ENCODE data around the gene NPFF.
"Not testable (repeated sequence)": the region's sequence is repeated elsewhere in the genome, so short reads cannot be mapped to it uniquely, and the experiment has no call there.

The NPFF gene, protein sequence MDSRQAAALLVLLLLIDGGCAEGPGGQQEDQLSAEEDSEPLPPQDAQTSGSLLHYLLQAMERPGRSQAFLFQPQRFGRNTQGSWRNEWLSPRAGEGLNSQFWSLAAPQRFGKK

DNA sequence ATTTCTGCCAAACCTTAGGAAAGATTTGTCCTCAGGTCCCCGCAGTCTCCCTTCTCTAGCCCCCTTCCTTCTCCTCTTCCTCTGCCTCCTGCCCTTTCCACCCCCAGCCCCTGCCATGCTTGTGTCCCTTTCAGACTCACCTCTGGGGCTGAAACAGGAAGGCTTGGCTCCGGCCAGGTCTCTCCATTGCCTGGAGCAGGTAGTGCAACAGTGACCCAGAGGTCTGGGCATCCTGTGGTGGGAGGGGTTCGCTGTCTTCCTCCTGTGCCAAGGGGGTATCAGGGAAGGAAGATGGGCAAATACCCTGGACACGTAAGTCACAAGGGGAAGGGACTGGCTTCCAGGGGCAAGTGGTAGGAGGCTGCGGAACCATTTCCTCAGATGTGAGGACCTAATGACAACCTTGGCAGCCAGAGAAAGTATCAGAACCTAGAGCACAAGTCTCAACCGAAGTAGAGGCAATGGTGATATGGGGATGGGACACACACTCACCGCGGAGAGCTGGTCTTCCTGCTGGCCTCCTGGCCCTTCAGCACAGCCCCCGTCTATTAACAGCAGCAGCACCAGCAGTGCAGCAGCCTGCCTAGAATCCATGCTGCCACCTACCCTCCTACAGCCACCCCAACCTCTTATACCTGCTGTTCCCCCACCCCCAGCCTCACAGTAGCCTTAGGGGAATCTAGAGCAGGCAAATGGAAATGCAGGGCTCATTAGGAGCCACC lies at the start of gene NPFF:
Gene NPFF (minus strand): TSS at position 604 of the 722 bp plus-strand sequence. CDS start 10 bp downstream, at position 594.
- Histone ChIP-seq H3K27me3 (ENCODE audit: insufficient read depth, poor library complexity, severe bottlenecking) (no peaks in the 10 kb centered on the region), H3K36me3 (ENCODE audit: low read depth) (peaks cover 4% of the 10 kb centered on the region; the same call in 1 of the 2 replicates), H3K9me3 (ENCODE audit: severe bottlenecking) (no peaks in the 10 kb centered on the region), H3K4me3 (ENCODE audit: severe bottlenecking) (no peak within 1 kb of the TSS), H3K27ac (ENCODE audit: poor library complexity, severe bottlenecking) (no peak within 1 kb of the TSS), H3K4me1 (ENCODE audit: insufficient read depth, poor library complexity, severe bottlenecking) (no peaks in the 10 kb centered on the region)
- no peak for TF ChIP-seq CTCF (IDR thresholded peaks at IDR 0.05; ENCODE audit: poor library complexity, severe bottlenecking)
- no peak for ATAC-seq (ENCODE audit: low read depth)
- DNase-seq (ENCODE audit: low spot score): no peak

- H3K27ac ChIP-seq (ENCODE audit: poor library complexity, severe bottlenecking): no peak overlapping the region
- H3K27me3 ChIP-seq (ENCODE audit: insufficient read depth, poor library complexity, severe bottlenecking): no peaks in the 10 kb centered on the region
- H3K9me3 ChIP-seq (ENCODE audit: severe bottlenecking): no peaks in the 10 kb centered on the region
- H3K4me3 ChIP-seq (ENCODE audit: severe bottlenecking): no peak overlapping the region
- no peak for TF ChIP-seq CTCF (IDR thresholded peaks at IDR 0.05; ENCODE audit: poor library complexity, severe bottlenecking)
- H3K36me3 ChIP-seq (ENCODE audit: low read depth): peaks cover 28% of the 10 kb centered on the region
- no peak for ATAC-seq (ENCODE audit: low read depth)
- no peak for DNase-seq (ENCODE audit: low spot score)
- H3K4me1 ChIP-seq (ENCODE audit: insufficient read depth, poor library complexity, severe bottlenecking): peaks cover 15% of the 10 kb centered on the region
These were observed 45.4 kb upstream of the NPFF start for GRCh38 chr12:53552361-53553327.

- Histone ChIP-seq H3K36me3 (ENCODE audit: low read depth) (peaks cover 28% of the 10 kb centered on the region), H3K27ac (ENCODE audit: poor library complexity, severe bottlenecking) (no peak overlapping the region), H3K4me1 (ENCODE audit: insufficient read depth, poor library complexity, severe bottlenecking) (peaks cover 8% of the 10 kb centered on the region), H3K9me3 (ENCODE audit: severe bottlenecking) (no peaks in the 10 kb centered on the region), H3K27me3 (ENCODE audit: insufficient read depth, poor library complexity, severe bottlenecking) (no peaks in the 10 kb centered on the region), H3K4me3 (ENCODE audit: severe bottlenecking) (no peak overlapping the region)
- no peak for DNase-seq (ENCODE audit: low spot score)
- no peak for TF ChIP-seq CTCF (IDR thresholded peaks at IDR 0.05; ENCODE audit: poor library complexity, severe bottlenecking)
- ATAC-seq (ENCODE audit: low read depth): no peak
These were observed 44.6 kb upstream of the NPFF start for GRCh38 chr12:53551889-53552291.

DNA sequence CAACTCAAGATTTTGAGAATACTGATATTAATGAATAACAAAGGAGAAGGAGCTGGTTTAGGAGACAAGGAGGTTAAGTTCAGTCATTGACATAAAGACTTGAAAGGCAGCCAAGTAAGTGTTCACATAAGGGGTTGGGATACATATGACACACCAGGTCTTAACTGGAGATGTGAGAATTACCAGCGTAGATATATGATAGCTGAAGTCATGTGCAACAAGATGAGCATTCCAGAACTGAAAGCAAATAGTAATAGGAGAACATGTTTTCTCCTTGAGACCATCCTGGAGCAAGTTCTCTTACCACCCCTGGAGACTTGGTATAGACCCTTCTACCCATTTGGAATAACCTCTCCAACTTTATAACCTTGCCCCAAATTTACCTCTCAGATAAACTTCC lies 43.3 kb upstream of the NPFF start:
- H3K4me1 ChIP-seq (ENCODE audit: insufficient read depth, poor library complexity, severe bottlenecking): peaks cover 8% of the 10 kb centered on the region

GRCh38 chr12:53550131-53550530 lies 42.8 kb upstream of the NPFF start:
- not testable (repeated sequence) for DNase-seq (ENCODE audit: low spot score); ATAC-seq (ENCODE audit: low read depth); H3K27me3 ChIP-seq (ENCODE audit: insufficient read depth, poor library complexity, severe bottlenecking)

More for the DNA sequence above, 43.3 kb upstream of the NPFF start:
- ATAC-seq (ENCODE audit: low read depth) (peak; percentile 76), DNase-seq (ENCODE audit: low spot score) (no peak)
- peaks cover 28% of the 10 kb centered on the region for H3K36me3 ChIP-seq (ENCODE audit: low read depth)
- no peak for TF ChIP-seq CTCF (IDR thresholded peaks at IDR 0.05; ENCODE audit: poor library complexity, severe bottlenecking)
- no peak overlapping the region for H3K4me3 ChIP-seq (ENCODE audit: severe bottlenecking)
- H3K9me3 ChIP-seq (ENCODE audit: severe bottlenecking): no peaks in the 10 kb centered on the region
- no peak overlapping the region for H3K27ac ChIP-seq (ENCODE audit: poor library complexity, severe bottlenecking)
- no peaks in the 10 kb centered on the region for H3K27me3 ChIP-seq (ENCODE audit: insufficient read depth, poor library complexity, severe bottlenecking)

DNA sequence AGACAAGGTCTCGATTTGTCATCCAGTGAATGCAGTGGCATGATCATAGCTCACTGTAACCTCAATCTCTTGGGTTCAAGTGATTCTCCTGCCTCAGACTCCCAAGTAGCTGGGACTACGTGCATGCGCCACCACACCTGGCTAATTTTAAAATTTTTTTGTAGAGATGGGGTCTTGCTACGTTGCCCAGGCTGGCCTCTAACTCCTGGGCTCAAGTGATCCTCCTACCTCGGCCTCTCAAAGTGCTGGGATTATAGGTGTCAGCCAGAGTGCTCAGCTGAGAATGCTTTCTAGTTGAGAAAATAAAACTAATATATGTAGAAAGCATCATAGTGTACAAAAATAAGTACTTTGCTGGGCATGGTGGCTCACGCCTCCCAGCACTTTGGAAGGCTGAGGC lies 41.1 kb upstream of the NPFF start:
- peaks cover 36% of the 10 kb centered on the region for H3K36me3 ChIP-seq (ENCODE audit: low read depth)
- ATAC-seq (ENCODE audit: low read depth): not testable (repeated sequence)

More at GRCh38 chr12:53550131-53550530, 42.8 kb upstream of the NPFF start:
- H3K4me3 ChIP-seq (ENCODE audit: severe bottlenecking); H3K4me1 ChIP-seq (ENCODE audit: insufficient read depth, poor library complexity, severe bottlenecking); H3K9me3 ChIP-seq (ENCODE audit: severe bottlenecking); H3K27ac ChIP-seq (ENCODE audit: poor library complexity, severe bottlenecking): not testable (repeated sequence)
- H3K36me3 ChIP-seq (ENCODE audit: low read depth): peaks cover 28% of the 10 kb centered on the region

More for the DNA sequence above, 41.1 kb upstream of the NPFF start:
- H3K4me1 ChIP-seq (ENCODE audit: insufficient read depth, poor library complexity, severe bottlenecking); DNase-seq (ENCODE audit: low spot score); H3K27ac ChIP-seq (ENCODE audit: poor library complexity, severe bottlenecking); H3K9me3 ChIP-seq (ENCODE audit: severe bottlenecking); H3K27me3 ChIP-seq (ENCODE audit: insufficient read depth, poor library complexity, severe bottlenecking); H3K4me3 ChIP-seq (ENCODE audit: severe bottlenecking): not testable (repeated sequence)

Measured in RWPE2 (cell line).